MCF 10A (cell line): ENCODE data around the gene MAP7. TPM values are rescaled to one million over a fixed set of nuclear protein-coding genes. Genes with fewer than 3 reads are reported as not detected.

ENCODE experiments used
- BruUV-seq: library from RNA; stranded (reverse); fragments of 400-500 nt; replicated peaks from 2 replicates; lab custom pipeline; 2021; lab: Mats Ljungman, UMichigan
- CTCF ChIA-PET: fragments of 300-600 bp; sonication (Branson Sonifier 250); formaldehyde crosslinking; extraction: SDS; loops from one replicate; lab custom pipeline; 2021; ENCODE audit warnings: antibody characterized with exemption, inconsistent platforms; lab: Yijun Ruan, JAX
- POLR2A ChIA-PET: fragments of 300-600, 350-650 bp; sonication (Branson Sonifier 250); formaldehyde crosslinking; extraction: SDS; loops from one replicate; lab custom pipeline; 2020; ENCODE audit warnings: antibody characterized with exemption, inconsistent platforms; lab: Yijun Ruan, JAX
- DNase-seq: peaks from one replicate; pipeline ENCODE4 v3.0.0-alpha.2; 2018; ENCODE audit not compliant: unreplicated experiment
- H3K27ac Mint-ChIP-seq: one replicate; pipeline ENCODE4 v1.8.0; 2022; ENCODE audit warnings: mild to moderate bottlenecking, low read depth, mixed read lengths; ENCODE audit not compliant: unreplicated experiment
- H3K27me3 Mint-ChIP-seq: one replicate; pipeline ENCODE4 v1.8.0; 2022; ENCODE audit warnings: mixed read lengths; ENCODE audit not compliant: insufficient read depth, unreplicated experiment
- H3K36me3 Mint-ChIP-seq: one replicate; pipeline ENCODE4 v1.8.0; 2022; ENCODE audit warnings: mild to moderate bottlenecking, moderate library complexity, mixed read lengths; ENCODE audit not compliant: insufficient read depth, unreplicated experiment
- H3K4me1 Mint-ChIP-seq: one replicate; pipeline ENCODE4 v1.8.0; 2022; ENCODE audit warnings: mixed read lengths; ENCODE audit not compliant: insufficient read depth, unreplicated experiment
- H3K4me3 Mint-ChIP-seq: one replicate; pipeline ENCODE4 v1.8.0; 2022; ENCODE audit warnings: mild to moderate bottlenecking, moderate library complexity, mixed read lengths; ENCODE audit not compliant: unreplicated experiment
- H3K9me3 Mint-ChIP-seq: one replicate; pipeline ENCODE4 v1.8.0; 2022; ENCODE audit warnings: mixed read lengths; ENCODE audit not compliant: unreplicated experiment
- CTCF ChIP-seq: fragments of 200-600 bp; IDR thresholded peaks from one replicate; pipeline ENCODE4 v1.8.0; 2022; ENCODE audit warnings: antibody characterized with exemption, mild to moderate bottlenecking; ENCODE audit not compliant: unreplicated experiment
- intact Hi-C: fragments of 100-400 bp; cut with micrococcal nuclease; formaldehyde crosslinking; loops from 2 replicates; pipeline ENCODE4 v1.14.1; 2022
- total RNA-seq: library from RNA; stranded (reverse); gene quantifications from 2 replicates; pipeline ENCODE4 v1.2.3, GENCODE V29; 2022

Gene MAP7
- total RNA-seq, 1 experiment from 2014 or later, result 17.2 TPM

- H3K4me1 Mint-ChIP-seq, result no peaks in the 10 kb centered on the region
- no TSS peak for BruUV-seq
- no peak for TF ChIP-seq CTCF
- intact Hi-C loops, result no loop called here
- ChIA-PET CTCF (no interaction called here), POLR2A (no interaction called here)
- H3K4me3 Mint-ChIP-seq, result no peak overlapping the region
- no peaks in the 10 kb centered on the region for H3K9me3 Mint-ChIP-seq
- H3K27ac Mint-ChIP-seq, result no peak overlapping the region
- no peaks in the 10 kb centered on the region for H3K36me3 Mint-ChIP-seq
- no peak for DNase-seq
- H3K27me3 Mint-ChIP-seq, result no peaks in the 10 kb centered on the region
These were observed 55.5 kb downstream of the MAP7 start for GRCh38 chr6:136494710-136495109.

- no peak overlapping the region for H3K4me3 Mint-ChIP-seq
- no peak for TF ChIP-seq CTCF
- H3K36me3 Mint-ChIP-seq, result no peaks in the 10 kb centered on the region
- intact Hi-C loops, result no loop called here
- CTCF ChIA-PET, result no interaction called here
- no peaks in the 10 kb centered on the region for H3K9me3 Mint-ChIP-seq
- peaks cover 5% of the 10 kb centered on the region for H3K4me1 Mint-ChIP-seq
- H3K27me3 Mint-ChIP-seq, result no peaks in the 10 kb centered on the region
- no peak for DNase-seq
- H3K27ac Mint-ChIP-seq, result no peak overlapping the region
- no TSS peak for BruUV-seq
- POLR2A ChIA-PET, result no interaction called here
These were observed 56.2 kb downstream of the MAP7 start for GRCh38 chr6:136494059-136494458.

- Mint-ChIP-seq H3K4me1 (peaks cover 6% of the 10 kb centered on the region), H3K27me3 (no peaks in the 10 kb centered on the region), H3K36me3 (no peaks in the 10 kb centered on the region), H3K27ac (no peak overlapping the region), H3K9me3 (no peaks in the 10 kb centered on the region), H3K4me3 (no peak overlapping the region)
- CTCF ChIA-PET, result interaction anchor here (0.5 kb wide), 1 partner anchor 101 kb away, joined by 4 read pairs; no protein-coding TSS in a partner anchor
- intact Hi-C loops, result no loop called here
- BruUV-seq, result no TSS peak
- TF ChIP-seq CTCF, result no peak
- DNase-seq, result no peak
- POLR2A ChIA-PET, result interaction anchor here (1.8 kb wide), 1 partner anchor 9 kb away, joined by 5 read pairs; no protein-coding TSS in a partner anchor
These were observed 57.8 kb downstream of the MAP7 start for GRCh38 chr6:136492409-136492808.

- DNase-seq, result no peak
- H3K27me3 Mint-ChIP-seq, result no peaks in the 10 kb centered on the region
- H3K4me3 Mint-ChIP-seq, result no peak overlapping the region
- intact Hi-C loops, result no loop called here
- ChIA-PET POLR2A (interaction anchor here (0.6 to 2.2 kb wide), 3 partner anchors 10 to 202 kb away, joined by 3 to 5 read pairs (median 5); partner anchors contain the start of gene BCLAF1), CTCF (interaction anchor here (0.5 kb wide), 1 partner anchor 100 kb away, joined by 4 read pairs; no protein-coding TSS in a partner anchor)
- no TSS peak for BruUV-seq
- no peaks in the 10 kb centered on the region for H3K36me3 Mint-ChIP-seq
- no peak overlapping the region for H3K27ac Mint-ChIP-seq
- no peak for TF ChIP-seq CTCF
- H3K4me1 Mint-ChIP-seq, result peaks cover 6% of the 10 kb centered on the region
- H3K9me3 Mint-ChIP-seq, result no peaks in the 10 kb centered on the region
These were observed 58.5 kb downstream of the MAP7 start for GRCh38 chr6:136491754-136492153.
